MV-4-11 (cell line): ENCODE results near the gene TBKBP1.

Experiments used
- DNase-seq: peaks from one replicate; lab custom pipeline; 2025; lab: John Stamatoyannopoulos, UW

TBKBP1 gene, protein sequence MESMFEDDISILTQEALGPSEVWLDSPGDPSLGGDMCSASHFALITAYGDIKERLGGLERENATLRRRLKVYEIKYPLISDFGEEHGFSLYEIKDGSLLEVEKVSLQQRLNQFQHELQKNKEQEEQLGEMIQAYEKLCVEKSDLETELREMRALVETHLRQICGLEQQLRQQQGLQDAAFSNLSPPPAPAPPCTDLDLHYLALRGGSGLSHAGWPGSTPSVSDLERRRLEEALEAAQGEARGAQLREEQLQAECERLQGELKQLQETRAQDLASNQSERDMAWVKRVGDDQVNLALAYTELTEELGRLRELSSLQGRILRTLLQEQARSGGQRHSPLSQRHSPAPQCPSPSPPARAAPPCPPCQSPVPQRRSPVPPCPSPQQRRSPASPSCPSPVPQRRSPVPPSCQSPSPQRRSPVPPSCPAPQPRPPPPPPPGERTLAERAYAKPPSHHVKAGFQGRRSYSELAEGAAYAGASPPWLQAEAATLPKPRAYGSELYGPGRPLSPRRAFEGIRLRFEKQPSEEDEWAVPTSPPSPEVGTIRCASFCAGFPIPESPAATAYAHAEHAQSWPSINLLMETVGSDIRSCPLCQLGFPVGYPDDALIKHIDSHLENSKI

DNA sequence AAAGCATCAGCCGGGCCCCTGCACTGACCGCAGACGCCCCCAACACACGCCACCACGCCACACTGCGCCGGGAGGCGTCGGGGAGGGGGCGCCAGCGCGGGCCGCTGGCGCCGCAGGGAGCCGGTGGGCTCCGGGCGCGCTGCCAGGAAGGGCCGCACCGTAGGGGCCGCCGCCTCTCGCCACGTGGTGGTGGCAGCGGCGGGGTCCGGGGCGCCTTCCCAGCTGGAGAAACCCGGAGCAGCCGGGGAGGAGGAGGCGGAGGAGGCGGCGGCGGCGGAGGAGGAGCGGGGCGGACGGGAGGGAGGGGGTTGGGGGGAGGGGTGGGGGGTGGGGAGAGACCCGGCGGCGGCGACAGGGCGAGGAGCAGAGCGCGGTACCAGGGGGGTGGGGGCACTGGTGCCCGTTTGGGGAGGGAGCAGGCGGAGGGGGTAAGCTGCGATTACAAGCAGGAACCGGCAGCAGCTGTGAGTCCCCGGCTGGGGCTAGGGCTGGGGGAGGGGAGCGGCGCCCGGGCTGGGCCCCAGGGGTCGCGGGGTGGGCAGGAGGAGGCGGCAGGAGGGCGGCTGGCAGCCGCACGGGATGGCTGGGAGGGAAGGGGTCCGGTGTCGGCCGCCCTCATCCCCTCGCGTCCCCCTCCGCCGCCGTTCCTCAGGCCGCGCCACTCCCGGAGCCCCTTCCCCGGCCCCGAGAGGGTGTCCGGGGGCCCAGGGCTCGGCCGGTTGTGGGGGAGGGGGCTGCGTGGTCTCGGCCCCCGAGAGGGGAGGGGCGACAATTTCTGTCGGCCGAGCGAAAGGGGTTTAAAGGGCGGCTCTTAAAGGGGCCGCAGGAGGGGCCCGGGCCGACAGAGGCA lies at the start of gene TBKBP1:
Gene TBKBP1, plus strand, starts transcription at position 431 of the 850 bp plus-strand sequence. CDS start 1,952 bp downstream, outside the sequence.
- no peak for DNase-seq

DNA sequence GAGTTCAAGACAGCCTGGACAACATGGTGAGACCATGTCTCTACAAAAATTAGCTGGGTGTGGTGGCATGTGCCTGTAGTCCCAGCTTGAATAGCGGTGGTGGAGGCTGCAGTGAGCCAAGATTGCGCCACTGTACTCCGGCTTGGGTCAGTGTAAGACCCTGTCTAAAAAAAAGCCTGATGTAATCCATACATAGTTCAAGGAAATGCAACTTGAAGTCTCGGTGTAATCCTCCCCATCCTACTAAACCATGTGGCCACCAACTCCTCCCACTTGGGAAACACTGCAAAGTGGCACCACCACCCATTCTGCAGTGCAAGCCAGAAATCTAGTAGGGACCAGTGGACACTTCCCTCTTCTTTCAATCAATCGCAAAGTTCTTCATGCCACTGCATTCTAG lies 49.6 kb upstream of the TBKBP1 start:
- peak; percentile 96 for DNase-seq

DNA sequence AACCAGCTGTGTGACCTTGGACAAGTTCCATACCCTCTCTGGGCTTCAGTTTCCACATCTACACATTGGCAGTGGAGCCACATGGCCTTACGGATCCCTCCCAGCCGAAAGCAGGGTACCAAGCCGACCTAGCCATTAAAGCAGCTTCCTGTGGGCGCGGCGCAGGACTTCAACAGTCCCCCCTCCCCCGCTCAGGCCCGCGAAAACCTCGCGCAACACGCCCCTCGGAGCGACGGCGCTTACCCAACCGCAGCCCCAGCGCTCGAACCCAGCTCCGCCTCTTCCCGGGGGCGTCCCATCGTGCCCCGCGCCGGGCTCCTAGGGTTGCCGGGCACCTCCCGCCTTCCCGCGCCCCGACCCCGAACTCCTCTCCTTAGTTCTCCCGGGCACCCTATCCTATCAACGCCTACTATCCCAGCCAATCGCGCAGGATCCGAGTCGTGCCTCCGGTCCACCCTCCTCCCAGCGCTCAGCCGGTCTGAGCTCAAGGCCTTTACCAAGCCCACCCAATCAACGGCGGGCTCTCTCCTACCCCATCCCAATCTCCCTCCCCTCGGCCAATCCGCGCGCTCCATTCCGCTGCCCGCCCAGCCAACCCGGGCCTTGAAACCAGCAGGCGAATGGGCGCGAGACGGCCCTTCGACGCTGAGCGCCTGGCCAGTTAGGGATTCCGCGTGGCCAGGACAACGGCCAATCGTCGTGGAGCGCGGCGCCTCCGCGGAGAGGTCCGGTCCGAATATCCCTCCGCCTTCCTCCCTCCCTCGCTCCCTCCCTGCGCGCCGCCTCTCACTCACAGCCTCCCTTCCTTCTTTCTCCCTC lies 44.6 kb upstream of the TBKBP1 start, which contains the start of gene KPNB1:
Gene KPNB1, plus strand, starts transcription at position 767 of the 819 bp plus-strand sequence. CDS start 326 bp downstream, outside the sequence.
- DNase-seq = peak; percentile 100

DNA sequence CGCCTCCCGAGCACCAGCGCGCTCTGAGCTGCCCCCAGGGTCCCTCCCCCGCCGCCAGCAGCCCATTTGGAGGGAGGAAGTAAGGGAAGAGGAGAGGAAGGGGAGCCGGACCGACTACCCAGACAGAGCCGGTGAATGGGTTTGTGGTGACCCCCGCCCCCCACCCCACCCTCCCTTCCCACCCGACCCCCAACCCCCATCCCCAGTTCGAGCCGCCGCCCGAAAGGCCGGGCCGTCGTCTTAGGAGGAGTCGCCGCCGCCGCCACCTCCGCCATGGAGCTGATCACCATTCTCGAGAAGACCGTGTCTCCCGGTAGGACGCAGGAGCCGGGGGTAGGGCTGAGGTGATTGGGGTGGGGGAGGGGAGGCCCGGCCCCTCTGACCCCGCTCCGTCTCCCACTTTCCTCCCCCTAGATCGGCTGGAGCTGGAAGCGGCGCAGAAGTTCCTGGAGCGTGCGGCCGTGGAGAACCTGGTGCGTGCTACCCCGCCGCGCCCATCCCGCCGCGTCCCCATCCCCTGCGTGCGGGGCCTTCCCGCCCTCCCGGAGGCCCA lies 43.9 kb upstream of the TBKBP1 start:
- no peak for DNase-seq

DNA sequence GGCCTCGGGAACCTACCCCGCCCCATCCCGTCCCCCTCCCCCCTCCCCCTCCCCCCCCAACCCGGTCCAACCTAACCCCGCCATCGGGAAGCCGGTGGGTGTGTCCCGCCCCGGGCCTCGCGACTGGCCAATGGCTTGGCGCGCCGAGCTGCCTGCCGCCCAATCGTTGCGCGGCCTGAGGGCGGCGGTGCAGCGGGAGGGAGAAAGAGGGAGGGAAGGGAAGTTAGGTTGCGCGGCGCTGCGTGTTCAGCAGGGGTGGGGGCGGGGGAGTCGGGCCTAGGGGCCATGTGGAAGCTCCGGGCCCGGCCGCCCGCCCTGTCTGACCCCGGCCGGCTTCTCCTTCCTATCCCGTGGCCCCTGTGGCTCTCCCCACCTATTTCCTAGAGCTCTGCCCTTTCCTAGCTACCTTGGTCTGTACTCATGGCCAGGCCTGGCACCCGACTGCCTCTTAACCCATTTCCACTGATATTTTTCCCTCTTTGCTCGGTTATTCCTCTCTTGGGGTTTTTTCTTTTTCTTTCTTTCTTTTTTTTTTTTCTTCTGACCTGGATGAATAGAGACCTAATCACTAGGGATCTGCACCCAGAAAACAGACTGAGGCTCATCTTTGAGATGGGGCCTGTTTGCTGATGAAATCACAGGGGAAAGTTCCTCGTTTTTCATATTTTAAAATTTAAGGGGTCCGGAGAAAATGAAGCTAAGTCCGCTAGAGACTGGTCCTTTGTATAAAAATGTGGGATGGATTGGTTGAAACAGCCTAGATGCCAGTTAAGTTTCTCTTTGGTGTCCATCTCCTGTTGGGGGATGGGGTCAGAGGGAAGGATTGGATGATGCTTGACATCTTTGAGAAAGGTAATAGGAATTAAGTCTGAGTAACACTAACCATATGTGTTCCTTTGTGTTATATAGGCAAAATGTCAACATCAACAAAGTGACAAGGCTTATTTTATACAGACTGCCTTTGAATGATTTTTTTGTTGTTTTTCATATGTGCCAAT lies 43.1 kb upstream of the TBKBP1 start:
- DNase-seq = peak; percentile 92

DNA sequence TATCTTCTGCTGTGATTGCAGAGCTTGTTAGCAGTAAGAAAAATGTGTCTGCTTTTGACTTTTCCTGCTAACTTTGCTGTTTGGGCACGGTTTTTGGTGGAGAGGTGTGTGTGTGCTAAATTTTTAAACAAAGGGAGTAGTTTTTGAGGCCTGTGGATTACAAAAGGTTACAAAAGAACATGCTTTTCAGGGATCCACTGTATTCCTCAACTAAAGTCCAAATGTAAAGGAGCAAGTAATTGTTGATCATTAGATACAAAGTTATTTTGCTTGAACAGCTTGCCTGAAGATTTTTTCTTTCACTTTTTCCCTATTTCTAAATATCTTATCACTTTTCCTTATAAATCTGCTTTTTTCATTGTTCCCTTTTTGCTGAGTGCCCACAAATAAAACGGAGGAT lies 42.3 kb upstream of the TBKBP1 start:
- no peak for DNase-seq

DNA sequence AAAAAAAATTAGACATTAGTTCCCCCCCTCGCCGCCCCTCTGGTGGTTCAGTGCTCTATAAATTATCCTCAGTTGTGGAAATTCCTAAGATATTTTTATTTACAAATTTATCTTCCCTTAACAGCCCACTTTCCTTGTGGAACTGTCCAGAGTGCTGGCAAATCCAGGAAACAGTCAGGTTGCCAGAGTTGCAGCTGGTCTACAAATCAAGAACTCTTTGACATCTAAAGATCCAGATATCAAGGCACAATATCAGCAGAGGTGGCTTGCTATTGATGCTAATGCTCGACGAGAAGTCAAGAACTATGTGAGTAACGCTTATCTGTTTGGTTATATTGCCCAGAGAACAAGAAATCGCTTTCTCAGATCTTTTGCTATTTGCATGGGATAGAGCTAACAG lies 41.4 kb upstream of the TBKBP1 start:
- DNase-seq = no peak

DNA sequence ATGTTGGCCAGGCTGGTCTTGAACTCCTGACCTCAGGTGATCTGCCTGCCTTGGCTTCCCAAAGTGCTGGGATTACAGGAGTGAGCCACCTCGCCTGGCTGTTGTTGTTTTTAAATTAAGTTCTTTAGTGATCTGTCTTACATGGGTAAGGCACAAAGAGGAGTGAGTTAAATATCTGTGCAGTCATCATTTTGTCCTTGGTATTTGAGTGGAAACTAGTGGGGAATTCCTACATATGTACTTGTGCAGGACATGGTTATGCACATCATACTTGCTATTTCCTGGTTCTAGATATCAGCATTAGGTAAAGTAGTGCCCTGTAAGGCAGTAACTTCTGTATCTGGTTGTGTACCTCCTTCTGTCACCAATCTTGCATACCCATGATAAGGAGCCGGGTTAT lies 40.5 kb upstream of the TBKBP1 start:
- DNase-seq = no peak

DNA sequence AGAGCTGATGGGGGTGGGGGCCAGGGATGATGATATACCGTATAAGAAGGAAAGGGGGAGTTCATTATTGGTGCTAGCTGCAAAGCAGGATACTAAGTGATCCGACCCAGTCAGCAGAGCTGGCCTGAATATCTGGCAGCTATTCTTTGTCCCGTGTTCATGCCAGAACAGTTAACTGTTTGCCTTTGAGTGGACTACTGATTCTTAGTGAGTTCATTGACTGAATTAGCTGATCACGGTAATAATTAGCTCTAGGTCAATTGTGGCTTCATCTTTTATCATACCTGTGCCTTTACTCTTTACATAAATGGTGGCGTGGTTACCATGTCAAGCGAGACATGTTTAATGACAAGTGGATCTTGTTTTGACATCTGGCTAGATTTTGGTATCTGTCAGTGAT lies 39.0 kb upstream of the TBKBP1 start:
- DNase-seq = no peak

DNA sequence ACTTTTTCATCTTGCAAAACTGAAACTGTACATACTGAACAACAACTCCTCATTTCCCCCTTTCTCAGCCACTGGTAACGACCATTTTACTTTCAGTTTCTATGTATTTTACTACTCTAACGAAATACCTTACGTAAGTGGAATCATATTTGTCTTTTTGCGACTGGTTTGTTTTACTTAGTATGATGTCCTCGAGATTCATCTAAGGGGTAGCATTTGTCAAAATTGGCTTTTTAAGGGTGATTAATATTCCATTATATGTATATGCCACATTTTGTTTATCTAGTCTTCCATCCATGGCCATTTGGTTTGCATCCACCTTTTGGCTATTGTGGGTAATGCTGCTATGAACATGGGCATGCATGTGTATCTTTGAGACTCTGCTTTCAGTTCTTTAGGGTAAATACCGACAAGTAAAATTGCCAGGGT lies 33.9 kb upstream of the TBKBP1 start:
- DNase-seq = peak; percentile 83

DNA sequence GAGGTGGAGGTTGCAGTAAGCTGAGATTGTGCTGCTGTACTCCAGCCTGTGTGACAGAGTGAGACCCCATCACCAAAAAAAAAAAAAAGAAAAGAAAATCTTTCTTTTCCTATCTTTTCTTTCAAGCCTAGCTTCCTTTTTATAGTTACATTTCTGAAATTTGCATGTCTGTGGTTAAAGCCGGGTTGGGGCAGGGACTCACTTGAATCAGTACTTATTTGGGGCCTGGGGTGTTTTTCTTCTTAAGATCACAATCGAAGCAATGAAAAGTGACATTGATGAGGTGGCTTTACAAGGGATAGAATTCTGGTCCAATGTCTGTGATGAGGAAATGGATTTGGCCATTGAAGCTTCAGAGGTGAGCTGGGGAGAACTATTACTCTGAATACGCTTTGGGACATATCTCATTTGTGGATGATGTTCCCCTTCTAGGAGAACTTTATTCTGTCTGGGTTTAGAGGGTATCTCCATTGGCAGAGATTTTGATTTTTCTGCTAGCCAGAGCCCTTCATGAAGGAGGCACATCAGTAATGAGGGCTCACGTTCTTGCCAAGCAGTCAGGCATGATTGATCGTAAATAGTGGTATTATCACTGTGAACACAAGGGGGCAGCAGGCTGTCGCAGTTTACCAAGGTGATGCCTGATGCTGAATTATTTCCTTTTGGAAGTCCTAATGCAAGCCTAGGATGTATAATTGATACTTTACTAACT lies 29.9 kb upstream of the TBKBP1 start:
- peak; percentile 37 for DNase-seq

DNA sequence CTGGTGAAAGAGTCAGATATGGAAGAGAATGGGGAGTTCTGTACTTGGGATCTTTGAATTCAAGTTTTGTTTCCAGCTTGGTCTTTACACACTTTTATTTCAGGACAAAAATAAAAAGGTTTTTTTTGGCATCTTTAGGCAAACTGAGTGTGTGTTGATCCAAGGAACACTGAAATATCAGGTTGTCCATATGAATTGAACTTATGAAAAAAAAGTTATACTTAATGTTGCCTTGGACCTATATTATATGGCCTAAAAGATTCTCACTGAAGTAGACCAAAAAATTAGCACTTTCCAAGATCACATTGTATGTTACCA lies 29.4 kb upstream of the TBKBP1 start:
- no peak for DNase-seq

DNA sequence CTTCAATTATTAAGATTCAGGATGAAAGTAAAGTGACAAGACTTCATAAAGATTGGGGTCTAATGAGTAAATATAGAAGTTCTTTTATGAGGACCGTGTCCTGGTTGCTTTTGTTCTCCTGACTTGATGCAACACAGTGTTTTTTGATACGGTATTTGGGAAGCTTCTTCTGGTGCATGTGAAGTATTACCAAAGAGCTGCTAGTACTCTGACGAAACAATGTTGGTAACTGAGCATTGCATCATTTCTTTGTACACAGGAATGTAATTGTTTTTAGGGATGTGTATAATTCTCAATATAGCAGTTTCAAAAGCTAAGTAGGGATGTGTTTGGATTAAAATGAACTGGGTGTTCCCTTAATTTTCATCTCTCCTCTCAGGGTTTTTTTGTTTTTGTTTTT lies 28.3 kb upstream of the TBKBP1 start:
- peak; percentile 76 for DNase-seq

DNA sequence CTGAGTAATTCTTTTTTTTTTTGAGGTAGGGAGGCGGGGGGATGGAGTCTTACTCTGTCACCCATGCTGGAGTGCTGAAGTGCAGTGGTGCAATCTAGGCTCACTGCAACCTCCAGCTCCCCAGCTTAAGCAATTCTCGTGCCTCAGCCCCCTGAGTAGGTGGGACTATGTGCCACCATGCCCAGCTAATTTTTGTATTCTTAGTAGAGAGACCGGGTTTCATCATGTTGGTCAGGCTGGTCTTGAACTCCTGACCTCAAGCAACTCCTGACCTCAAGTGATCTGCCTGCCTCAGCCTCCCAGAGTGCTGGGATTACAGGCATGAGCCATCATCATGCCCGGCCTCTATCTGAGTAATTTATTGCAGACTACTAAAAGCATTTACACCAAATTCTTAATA lies 24.9 kb upstream of the TBKBP1 start:
- peak; percentile 80 for DNase-seq

DNA sequence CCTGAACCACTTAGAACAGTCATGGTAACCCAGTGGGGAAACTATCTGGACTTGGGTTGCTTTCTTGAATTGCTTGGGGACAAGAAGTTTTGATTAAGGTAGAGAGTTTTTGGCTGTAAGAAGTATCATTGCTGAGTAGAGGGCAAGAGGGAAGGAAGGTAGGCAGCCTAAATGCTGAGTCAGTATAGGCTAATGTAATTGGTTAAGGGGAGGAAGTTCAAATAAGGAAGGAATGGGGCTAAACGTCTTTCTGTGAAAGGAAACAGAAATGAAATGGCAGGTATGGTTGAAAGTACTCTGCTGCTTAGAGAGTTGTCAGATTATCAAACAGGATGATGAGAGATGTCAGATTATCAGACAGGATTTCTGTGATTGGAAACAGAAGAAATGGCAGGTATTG lies 23.9 kb upstream of the TBKBP1 start:
- peak; percentile 43 for DNase-seq

DNA sequence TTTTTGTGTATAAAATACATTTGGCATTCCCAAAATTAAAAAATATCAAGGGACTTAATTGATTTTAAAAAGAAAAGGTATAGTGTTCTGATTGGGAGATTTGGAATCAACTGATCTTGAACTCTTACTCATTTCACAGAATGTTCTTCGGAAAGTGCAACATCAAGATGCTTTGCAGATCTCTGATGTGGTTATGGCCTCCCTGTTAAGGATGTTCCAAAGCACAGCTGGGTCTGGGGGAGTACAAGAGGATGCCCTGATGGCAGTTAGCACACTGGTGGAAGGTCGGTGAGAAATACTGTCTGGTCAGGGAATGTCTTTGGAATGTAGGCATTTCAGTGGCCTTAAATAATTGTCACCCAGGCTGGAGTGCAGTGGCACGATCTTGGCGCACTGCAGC lies 19.5 kb upstream of the TBKBP1 start:
- DNase-seq = no peak

DNA sequence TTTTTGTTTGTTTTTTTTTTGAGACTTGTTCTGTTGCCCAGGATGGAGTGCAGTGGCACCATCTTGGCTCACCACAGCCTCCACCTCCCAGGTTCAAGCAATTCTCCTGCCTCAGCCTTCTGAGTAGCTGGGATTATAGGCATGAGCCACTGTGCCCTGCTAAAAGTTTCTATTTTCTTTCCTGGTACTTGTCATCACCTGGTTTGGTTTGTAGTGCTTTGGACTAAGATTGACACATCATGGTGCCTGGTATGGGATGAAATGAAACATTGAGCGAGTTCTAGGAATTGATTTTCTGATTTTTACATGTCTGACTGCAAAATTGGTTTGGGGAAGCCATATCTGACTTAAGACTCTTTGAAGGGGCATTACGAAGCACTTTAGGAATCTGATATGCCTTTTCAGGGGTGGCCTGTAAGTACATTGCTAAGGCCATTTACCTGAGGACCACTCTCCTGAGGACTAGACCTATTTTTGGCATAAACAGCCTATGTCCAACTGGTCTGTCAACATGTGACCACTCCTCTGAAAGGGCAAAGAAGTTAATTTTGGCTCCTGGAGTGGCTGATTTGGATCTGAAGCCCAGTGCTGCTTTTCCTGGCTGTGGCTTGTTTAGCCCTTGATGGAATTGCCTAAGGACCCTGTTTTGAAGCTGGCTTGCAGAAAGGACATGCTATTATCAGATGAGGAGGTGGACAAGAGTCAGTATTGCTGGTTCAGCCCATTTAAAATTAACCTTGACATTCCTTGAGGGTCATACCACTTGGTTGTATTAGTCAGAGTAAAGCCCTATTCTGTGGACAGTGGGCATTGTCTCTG lies 18.4 kb upstream of the TBKBP1 start:
- no peak for DNase-seq

DNA sequence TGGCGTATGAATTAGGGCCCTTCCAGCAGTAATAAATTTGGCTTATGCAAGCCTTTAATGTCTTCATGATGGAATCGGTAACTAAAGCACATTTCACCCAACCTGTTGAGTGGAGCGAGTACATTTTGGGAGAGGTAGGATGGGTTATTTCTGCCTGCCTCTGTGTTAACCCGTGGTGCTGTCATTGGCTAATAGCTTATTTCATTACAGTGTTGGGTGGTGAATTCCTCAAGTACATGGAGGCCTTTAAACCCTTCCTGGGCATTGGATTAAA lies 17.8 kb upstream of the TBKBP1 start:
- no peak for DNase-seq
